ENCODE results near the gene AKIRIN1.
"Not testable (repeated sequence)": the region's sequence is repeated elsewhere in the genome, so short reads cannot be mapped to it uniquely, and the experiment has no call there.

The AKIRIN1 gene

DNA sequence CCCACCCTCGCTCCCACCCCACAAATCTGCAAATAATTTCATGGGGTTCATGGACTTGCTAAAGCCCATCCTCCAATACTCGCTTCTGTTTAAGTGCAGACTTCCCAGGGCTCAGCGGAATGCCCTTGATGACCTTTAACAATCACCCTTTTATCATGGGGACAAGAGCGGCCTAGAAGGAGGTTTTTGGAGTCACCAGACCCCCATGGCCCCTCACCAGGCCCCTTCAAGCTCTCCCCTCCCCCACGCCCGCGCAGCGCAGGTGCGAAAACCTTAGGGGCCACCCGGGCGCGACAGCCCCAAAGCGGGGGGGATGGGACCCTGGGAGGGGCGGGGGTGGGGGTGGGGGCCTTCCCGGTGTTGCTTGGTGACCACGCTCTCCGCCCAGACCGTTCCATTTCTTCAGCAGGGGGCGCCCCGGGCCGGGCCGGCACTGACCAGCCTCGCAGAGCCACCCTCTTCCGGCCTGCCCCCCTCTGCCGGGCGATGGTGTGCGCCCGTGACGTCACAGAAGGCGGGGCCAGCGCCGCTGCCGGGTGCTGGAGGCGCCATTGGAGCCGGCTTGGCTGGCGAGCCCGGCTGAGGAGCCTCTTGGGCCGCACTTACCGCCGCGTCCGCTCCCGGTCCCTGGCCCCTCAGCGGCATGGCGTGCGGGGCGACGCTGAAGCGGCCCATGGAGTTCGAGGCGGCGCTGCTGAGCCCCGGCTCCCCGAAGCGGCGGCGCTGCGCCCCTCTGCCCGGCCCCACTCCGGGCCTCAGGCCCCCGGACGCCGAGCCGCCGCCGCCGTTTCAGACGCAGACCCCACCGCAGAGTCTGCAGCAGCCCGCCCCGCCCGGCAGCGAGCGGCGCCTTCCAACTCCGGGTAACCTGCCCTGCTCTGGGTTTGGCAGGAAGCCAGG lies at the start of gene AKIRIN1:
AKIRIN1 (plus strand) TSS at position 539 of the 900 bp plus-strand sequence; CDS start at position 644, 105 bp downstream.
- DNase-seq, result peak; percentile 98 to 99

- DNase-seq, result no peak
These were observed 49.5 kb upstream of the AKIRIN1 start, which contains the start of gene RHBDL2 for GRCh38 chr1:38941527-38942019. Gene RHBDL2 (minus strand): TSS chr1:38941830. CDS start chr1:38919212, 22,618 bp downstream.

GRCh38 chr1:38942664-38943428 lies 48.2 kb upstream of the AKIRIN1 start:
- no peak for DNase-seq

DNA sequence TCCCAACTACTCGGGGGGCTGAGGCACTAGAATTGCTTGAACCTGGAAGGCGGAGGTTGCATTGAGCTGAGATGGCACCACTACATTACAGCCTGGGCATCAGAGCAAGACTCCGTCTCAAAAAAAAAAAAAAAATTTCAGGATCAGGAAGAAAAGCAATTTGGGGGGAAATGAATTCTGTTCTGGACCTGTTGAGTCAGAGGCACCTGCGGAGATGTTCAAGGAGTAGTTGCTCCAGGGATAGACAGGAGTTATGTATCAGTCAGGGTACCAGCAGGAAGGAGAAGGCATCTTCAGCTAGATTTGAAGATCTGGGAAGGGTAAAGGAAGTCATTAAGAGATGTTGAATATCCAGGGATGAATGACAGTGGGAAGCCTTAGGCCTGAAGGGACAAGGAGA lies 46.5 kb upstream of the AKIRIN1 start:
- DNase-seq, result no peak

DNA sequence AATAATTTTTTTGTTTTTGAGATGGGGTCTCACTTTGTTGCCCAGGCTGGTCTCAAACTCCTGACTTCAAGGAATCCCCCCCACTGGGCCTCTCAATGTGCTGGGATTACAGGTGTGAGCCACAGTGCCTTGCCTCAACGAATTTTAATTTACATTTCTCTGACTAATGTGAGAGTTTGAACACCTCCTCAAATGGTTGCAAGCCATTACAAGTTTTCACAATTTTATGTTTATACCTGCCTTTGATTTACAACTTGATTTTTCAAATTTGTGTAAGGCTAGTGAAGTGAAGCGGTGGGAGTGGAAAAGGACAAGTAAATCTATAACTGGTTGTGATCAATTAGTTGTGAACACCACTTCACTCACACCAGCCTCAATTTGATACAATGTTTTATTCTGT lies 40.5 kb upstream of the AKIRIN1 start:
- no peak for DNase-seq

GRCh38 chr1:38953433-38953860 lies 37.6 kb upstream of the AKIRIN1 start:
- no peak for DNase-seq

GRCh38 chr1:38958967-38959366 lies 32.1 kb upstream of the AKIRIN1 start:
- no peak for DNase-seq

DNA sequence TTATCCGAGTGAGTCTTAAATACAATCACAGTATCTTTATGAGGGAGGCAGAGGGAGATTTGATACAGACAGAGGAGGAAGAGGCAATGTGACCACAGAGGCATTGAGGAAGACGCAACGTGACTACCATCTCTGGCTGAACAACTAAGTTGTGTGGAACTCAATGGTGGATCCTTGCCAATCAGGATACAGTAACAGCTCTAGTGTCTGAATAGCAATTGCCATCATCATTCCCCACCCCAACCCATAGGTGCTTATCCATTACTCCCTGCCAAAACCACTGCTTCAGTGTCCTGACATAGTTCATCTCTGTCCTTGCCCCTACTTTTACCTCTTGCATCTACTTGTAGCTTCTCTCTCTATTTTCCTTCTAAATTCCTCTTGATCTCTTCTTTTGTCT lies 29.0 kb upstream of the AKIRIN1 start:
- DNase-seq, result no peak

GRCh38 chr1:38962560-38962959 lies 28.5 kb upstream of the AKIRIN1 start:
- no peak for DNase-seq

GRCh38 chr1:38964140-38964548 lies 26.9 kb upstream of the AKIRIN1 start:
- peak in 1 of 2 donors; percentile 6 for DNase-seq

DNA sequence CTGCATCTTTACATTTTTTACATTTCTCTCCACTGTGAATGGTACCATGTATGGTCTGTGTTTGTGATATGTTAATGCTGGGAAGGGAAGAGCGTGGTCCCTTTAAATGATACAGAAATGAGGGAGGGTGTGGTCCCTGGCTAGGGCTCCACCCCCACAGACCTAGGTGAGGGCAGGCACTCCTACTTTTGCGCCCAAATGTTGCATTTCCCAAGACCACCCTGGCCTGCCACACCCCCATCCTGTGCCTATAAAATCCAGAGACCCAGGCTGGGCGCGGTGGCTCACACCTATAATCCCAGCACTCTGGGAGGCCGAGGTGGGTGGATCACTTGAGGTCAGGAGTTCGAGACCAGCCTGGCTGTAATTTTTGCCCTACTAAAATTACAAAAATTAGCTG lies 17.9 kb upstream of the AKIRIN1 start:
- not testable (repeated sequence) for DNase-seq

DNA sequence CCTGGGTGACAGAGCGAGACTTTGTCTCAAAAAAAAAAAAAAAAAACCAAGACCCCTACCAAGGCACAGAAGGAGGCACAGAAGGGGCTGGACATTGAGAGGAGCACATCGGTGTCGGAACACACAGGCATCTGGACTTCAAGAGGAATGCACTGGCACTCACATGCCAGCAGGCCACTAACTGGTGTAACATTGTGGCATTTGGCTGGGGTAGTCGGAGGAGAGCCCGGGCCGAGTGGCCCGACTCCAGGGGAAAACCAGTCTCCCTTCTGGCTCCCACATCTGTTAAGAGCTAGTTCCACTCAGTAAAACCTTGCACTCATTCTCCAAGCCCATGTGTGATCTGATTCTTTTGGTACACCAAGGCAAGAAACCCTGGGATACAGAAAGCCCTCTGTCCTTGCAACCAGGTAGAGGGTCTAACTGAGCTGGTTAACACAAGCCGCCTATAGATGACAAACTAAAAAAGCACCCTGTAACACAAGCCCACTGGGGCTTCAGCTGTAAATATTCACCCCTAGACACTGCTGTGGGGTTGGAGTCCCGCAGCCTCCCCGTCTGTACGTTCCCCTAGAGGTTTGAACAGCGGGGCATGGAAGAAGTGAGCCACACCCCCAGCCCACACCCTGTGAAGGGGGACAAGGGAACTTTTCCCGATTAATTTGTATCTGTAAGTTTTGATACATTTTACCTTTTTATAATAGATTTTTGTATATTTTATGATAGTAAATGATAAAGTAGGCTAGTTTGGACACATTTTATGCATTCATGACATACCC lies 17.2 kb upstream of the AKIRIN1 start:
- no peak for DNase-seq

GRCh38 chr1:38977399-38978244 lies 13.5 kb upstream of the AKIRIN1 start:
- DNase-seq, result peak in 1 of 2 donors; percentile 20

- peak in 1 of 2 donors; percentile 13 for DNase-seq
These were observed 12.9 kb upstream of the AKIRIN1 start for GRCh38 chr1:38978245-38978542.

DNA sequence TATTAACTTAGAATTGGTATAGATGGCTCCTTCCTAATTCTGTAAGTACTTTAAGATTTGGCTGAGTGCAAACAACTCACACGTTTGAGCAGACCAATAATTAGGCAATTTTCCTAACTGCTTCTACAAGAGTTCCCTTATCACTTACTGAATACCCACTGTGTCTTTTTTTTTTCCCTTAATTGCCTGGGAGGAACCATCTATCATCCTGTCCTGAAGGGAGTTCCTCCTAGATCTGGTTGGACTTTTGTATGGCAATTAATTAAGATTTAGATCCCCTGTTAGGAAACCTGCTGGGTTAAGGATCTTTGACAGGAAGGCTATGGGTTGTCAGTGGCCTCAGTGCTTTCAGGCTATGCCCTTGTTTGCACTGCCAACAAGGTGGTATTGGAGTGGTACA lies 11.7 kb upstream of the AKIRIN1 start:
- DNase-seq, result not testable (repeated sequence)

DNA sequence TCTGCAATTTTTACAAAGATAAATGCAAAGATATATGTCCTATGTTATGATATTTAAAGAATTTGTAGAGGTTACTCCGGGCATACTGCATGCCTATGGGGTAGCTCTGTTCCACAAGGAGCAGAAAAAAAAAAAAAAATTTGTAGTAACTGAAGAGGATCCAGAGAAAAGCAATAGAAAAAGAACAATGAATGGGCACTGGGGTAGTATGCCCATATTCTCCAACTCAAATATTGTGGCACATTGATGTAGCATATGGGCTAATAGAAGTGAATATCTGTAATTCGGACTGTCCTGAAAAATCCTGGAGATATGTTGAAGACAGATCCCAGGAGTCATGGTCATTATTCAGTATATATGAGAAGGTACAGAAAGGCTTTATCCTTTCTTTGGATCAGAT lies 1.1 kb upstream of the AKIRIN1 start:
- no peak for DNase-seq

- DNase-seq, result no peak
These were observed 714 bp upstream of the AKIRIN1 start for GRCh38 chr1:38990386-38990737.

GRCh38 chr1:38991638-38992411 lies 749 bp downstream of the AKIRIN1 start:
- peak; percentile 6 to 9 for DNase-seq

- no peak for DNase-seq
These were observed 1.5 kb downstream of the AKIRIN1 start for GRCh38 chr1:38992412-38993111.

DNA sequence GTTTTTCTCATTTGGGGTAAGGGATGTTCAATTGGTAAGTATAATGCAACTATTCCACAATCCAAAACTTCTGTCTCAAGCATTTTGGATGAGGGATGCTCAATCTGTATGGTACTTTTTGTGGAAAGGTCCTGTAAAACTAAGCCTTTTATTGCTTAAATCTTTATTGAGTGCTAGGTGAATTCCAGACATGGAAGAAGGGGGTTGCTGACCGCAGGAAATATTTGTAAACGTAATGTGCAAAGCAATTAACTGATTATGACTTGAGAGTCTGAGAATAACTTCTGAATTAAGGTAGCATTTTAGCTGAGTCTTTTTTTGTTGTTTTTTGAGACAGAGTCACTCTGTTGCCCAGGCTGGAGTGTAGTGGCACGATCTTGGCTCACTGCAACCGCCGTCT lies 3.1 kb downstream of the AKIRIN1 start:
- no peak for DNase-seq
